GM23248 (cell line): ENCODE data around the gene VPS26C. TPM values are rescaled to one million over a fixed set of nuclear protein-coding genes. Genes with fewer than 3 reads are reported as not detected.

Experiments used
- DNase-seq: peaks from one replicate; pipeline ENCODE4 v3.0.0-alpha.2; 2015
- H2AFZ ChIP-seq: fragments of 200-600 bp; sonication (generic); 2 replicates; pipeline ENCODE4 v1.6.1; 2016; ENCODE audit warnings: antibody characterized with exemption
- H3F3A ChIP-seq: fragments of 200-600 bp; sonication (generic); 2 replicates; pipeline ENCODE4 v1.6.1; 2016; ENCODE audit warnings: mild to moderate bottlenecking, antibody characterized with exemption, mixed run types; ENCODE audit not compliant: insufficient read depth
- H3K27ac ChIP-seq: fragments of 200-600 bp; sonication (generic); 2 replicates; pipeline ENCODE4 v1.5.1; 2016; ENCODE audit warnings: mild to moderate bottlenecking
- H3K27me3 ChIP-seq: fragments of 200-600 bp; sonication (generic); replicated peaks from 2 replicates; pipeline ENCODE4 v1.6.1; 2016; ENCODE audit warnings: mild to moderate bottlenecking; ENCODE audit not compliant: insufficient read depth
- H3K36me3 ChIP-seq: fragments of 200-600 bp; sonication (generic); 2 replicates; pipeline ENCODE4 v1.6.1; 2016; ENCODE audit warnings: low read depth, mild to moderate bottlenecking
- H3K4me1 ChIP-seq: fragments of 200-600 bp; sonication (generic); 2 replicates; pipeline ENCODE4 v1.6.1; 2016; ENCODE audit warnings: mild to moderate bottlenecking; ENCODE audit not compliant: insufficient read depth
- H3K4me2 ChIP-seq: fragments of 200-600 bp; sonication (generic); one replicate; pipeline ENCODE4 v1.6.1; 2016; ENCODE audit warnings: mild to moderate bottlenecking; ENCODE audit not compliant: unreplicated experiment
- H3K4me3 ChIP-seq: fragments of 200-600 bp; sonication (generic); 2 replicates; pipeline ENCODE4 v1.5.1; 2016; ENCODE audit warnings: mild to moderate bottlenecking
- H3K79me2 ChIP-seq: fragments of 200-600 bp; sonication (generic); 2 replicates; pipeline ENCODE4 v1.6.1; 2016; ENCODE audit warnings: mild to moderate bottlenecking; ENCODE audit not compliant: insufficient read depth
- H3K9ac ChIP-seq: fragments of 200-600 bp; sonication (generic); 2 replicates; pipeline ENCODE4 v1.6.1; 2016; ENCODE audit warnings: mild to moderate bottlenecking
- H3K9me2 ChIP-seq: fragments of 200-600 bp; sonication (generic); 2 replicates; pipeline ENCODE4 v1.6.1; 2016; ENCODE audit warnings: mixed run types, mild to moderate bottlenecking, moderate library complexity; ENCODE audit not compliant: insufficient read depth
- H3K9me3 ChIP-seq: fragments of 200-600 bp; sonication (generic); one replicate; pipeline ENCODE4 v1.6.1; 2017; ENCODE audit warnings: low read depth
- H4K20me1 ChIP-seq: fragments of 200-600 bp; sonication (generic); 2 replicates; pipeline ENCODE4 v1.6.0; 2016; ENCODE audit not compliant: insufficient read depth
- EZH2 ChIP-seq: fragments of 200-600 bp; sonication (generic); IDR thresholded peaks from 2 replicates; pipeline ENCODE4 v1.6.1; 2018; ENCODE audit warnings: antibody characterized with exemption, mild to moderate bottlenecking; ENCODE audit not compliant: insufficient read depth, poor library complexity, severe bottlenecking
- EZH2phosphoT487 ChIP-seq: fragments of 200-600 bp; sonication (generic); IDR thresholded peaks from 2 replicates; pipeline ENCODE4 v1.6.1; 2018; ENCODE audit warnings: antibody characterized with exemption, moderate library complexity, mild to moderate bottlenecking, low read depth; ENCODE audit not compliant: insufficient read depth
- WGBS, 2 experiments: methylation state at CpG; one replicate each; pipeline ENCODE4 v1.1.6; 2015 to 2017; ENCODE audit warnings: low lambda C conversion rate in 2 of 2, low coverage in 1 of 2; ENCODE audit errors: missing lambda C conversion rate in 2 of 2; 5-methylcytosine and 5-hydroxymethylcytosine counted together
- in situ Hi-C: fragments of 300-500 bp; cut with MboI; formaldehyde crosslinking; loops from 2 replicates; pipeline ENCODE4 v1.15.0; 2020
- polyA plus RNA-seq: library from polyadenylated mRNA; unstranded; fragments of >200 nt; fragmentation: Nextera tagmentation; extraction: Ambion mirVana; gene quantifications from 2 replicates; pipeline ENCODE4 v1.2.1, GENCODE V29; 2016
- total RNA-seq: library from RNA; depleted of rRNA; stranded (reverse); fragments of >200 nt; shearing (Covaris generic); gene quantifications from 2 replicates; pipeline ENCODE4 v1.2.3, GENCODE V29; 2014

The VPS26C gene
- total and polyA plus RNA-seq, 2 experiments from 2014 or later: 42.3 to 55.0 TPM

DNA sequence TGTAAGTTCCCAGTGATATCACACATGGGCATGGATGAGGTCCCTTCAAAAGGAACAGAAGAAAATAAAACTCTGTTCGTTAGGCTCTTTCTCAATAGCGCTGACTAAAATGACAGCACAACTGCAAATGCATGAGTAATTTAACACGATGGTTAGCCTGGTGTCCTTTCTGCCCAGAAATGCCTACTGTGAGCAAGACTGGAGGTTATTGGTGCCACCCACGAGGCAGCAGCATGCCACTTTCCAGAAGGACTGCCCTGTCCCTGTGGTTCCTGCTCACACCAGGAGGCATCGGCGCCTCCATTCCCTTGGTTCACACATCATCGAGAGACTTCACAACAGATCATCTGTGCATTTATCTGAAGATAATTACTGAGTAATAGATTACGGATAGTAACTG lies 26.2 kb downstream of the VPS26C start:
- no peak overlapping the region for H3K9ac ChIP-seq
- peaks cover 4% of the 10 kb centered on the region; the same call in 1 of the 2 replicates for H4K20me1 ChIP-seq
- DNase-seq: no peak

GRCh38 chr21:37237764-37238163 lies 29.4 kb downstream of the VPS26C start:
- TF ChIP-seq EZH2phosphoT487: no peak
- no peak for TF ChIP-seq EZH2
- H3K9ac ChIP-seq: no peak overlapping the region
- no peak overlapping the region for H3K4me2 ChIP-seq
- no peaks in the 10 kb centered on the region for H3F3A ChIP-seq
- peaks cover 67% of the 10 kb centered on the region for H3K79me2 ChIP-seq
- no peaks in the 10 kb centered on the region for H3K9me2 ChIP-seq
- WGBS, 2 experiments: 83 to 87% methylated on average over 4 of the region's 4 CpGs
- no peaks in the 10 kb centered on the region for H3K9me3 ChIP-seq
- no peak overlapping the region for H3K4me3 ChIP-seq
- in situ Hi-C loops: no loop called here
- no peaks in the 10 kb centered on the region for H3K27me3 ChIP-seq
- H3K27ac ChIP-seq: no peak overlapping the region
- peaks cover 26% of the 10 kb centered on the region for H3K36me3 ChIP-seq
- no peaks in the 10 kb centered on the region for H4K20me1 ChIP-seq
- DNase-seq: no peak
- no peak overlapping the region for H2AFZ ChIP-seq
- no peaks in the 10 kb centered on the region for H3K4me1 ChIP-seq

More for the DNA sequence above, 26.2 kb downstream of the VPS26C start:
- Histone ChIP-seq H3K9me3 (no peaks in the 10 kb centered on the region), H3K9me2 (0 out of 2 replicates have a peak, but pooled peaks cover under 1% of the 10 kb centered on the region), H3K4me3 (no peak overlapping the region), H3K27ac (no peak overlapping the region), H3K79me2 (peaks cover 88% of the 10 kb centered on the region), H3K27me3 (no peaks in the 10 kb centered on the region), H3K4me1 (no peaks in the 10 kb centered on the region), H3K36me3 (peaks cover 20% of the 10 kb centered on the region), H2AFZ (no peak overlapping the region), H3K4me2 (no peak overlapping the region), H3F3A (no peaks in the 10 kb centered on the region)
- no peak for TF ChIP-seq EZH2
- TF ChIP-seq EZH2phosphoT487: no peak
- in situ Hi-C loops: no loop called here
- WGBS, 2 experiments: 91% methylated on average over 8 of the region's 8 CpGs

GRCh38 chr21:37237346-37237745 lies 29.8 kb downstream of the VPS26C start:
- peaks cover 26% of the 10 kb centered on the region for H3K36me3 ChIP-seq
- no peaks in the 10 kb centered on the region for H4K20me1 ChIP-seq
- H3F3A ChIP-seq: no peaks in the 10 kb centered on the region
- no peaks in the 10 kb centered on the region for H3K9me2 ChIP-seq
- H3K27me3 ChIP-seq: no peaks in the 10 kb centered on the region
- no peaks in the 10 kb centered on the region for H3K9me3 ChIP-seq
- peaks cover 63% of the 10 kb centered on the region for H3K79me2 ChIP-seq
- H3K4me3 ChIP-seq: no peak overlapping the region
- 93 to 98% methylated on average over 2 of the region's 2 CpGs for WGBS, 2 experiments
- H3K9ac ChIP-seq: no peak overlapping the region
- H3K27ac ChIP-seq: no peak overlapping the region
- DNase-seq: no peak
- in situ Hi-C loops: no loop called here
- H3K4me2 ChIP-seq: no peak overlapping the region
- no peak overlapping the region for H2AFZ ChIP-seq
- no peaks in the 10 kb centered on the region for H3K4me1 ChIP-seq
- TF ChIP-seq EZH2phosphoT487 (no peak), EZH2 (no peak)

GRCh38 chr21:37233551-37234146 lies 33.5 kb downstream of the VPS26C start:
- H4K20me1 ChIP-seq: no peaks in the 10 kb centered on the region
- DNase-seq: no peak
- peaks cover 28% of the 10 kb centered on the region for H3K36me3 ChIP-seq
- TF ChIP-seq EZH2: no peak
- peaks cover 27% of the 10 kb centered on the region for H3K79me2 ChIP-seq
- no peak overlapping the region for H3K9ac ChIP-seq
- H3K27me3 ChIP-seq: no peaks in the 10 kb centered on the region
- no peaks in the 10 kb centered on the region for H3F3A ChIP-seq
- H2AFZ ChIP-seq: no peak overlapping the region
- no peak overlapping the region for H3K27ac ChIP-seq
- H3K4me2 ChIP-seq: no peak overlapping the region
- H3K9me2 ChIP-seq: no peaks in the 10 kb centered on the region
- H3K4me1 ChIP-seq: no peaks in the 10 kb centered on the region
- WGBS, 2 experiments: 94% methylated on average over 9 of the region's 9 CpGs
- in situ Hi-C loops: no loop called here
- H3K4me3 ChIP-seq: no peak overlapping the region
- H3K9me3 ChIP-seq: no peaks in the 10 kb centered on the region
